ENCODE results near the gene SDC1.

GRCh38 chr2:20212459-20212870, 12.5 kb downstream of the SDC1 start:
- no peak for TF ChIP-seq CTCF (IDR thresholded peaks at IDR 0.05)
- no peak for TF ChIP-seq POLR2A (IDR thresholded peaks at IDR 0.05)
- no peak for TF ChIP-seq EP300 (IDR thresholded peaks at IDR 0.05)
- TF ChIP-seq POLR2AphosphoS5 (IDR thresholded peaks at IDR 0.05) = no peak
